Measurements from ENCODE around the gene ERBB3.

GRCh38 chr12:56119361-56119796 lies 39.4 kb downstream of the ERBB3 start:
- TF ChIP-seq CTCF (IDR thresholded peaks at IDR 0.05; ENCODE audit: insufficient read depth, low read length, poor library complexity, severe bottlenecking), result peak; percentile 77
- TF ChIP-seq EZH2phosphoT487 (conservative IDR thresholded peaks at IDR 0.05; ENCODE audit: low read length), result no peak

All from SU-DHL-6 (cell line).